NCI-H69 (cell line): ENCODE results near the gene ERN2.
"Not testable (repeated sequence)": the region's sequence is repeated elsewhere in the genome, so short reads cannot be mapped to it uniquely, and the experiment has no call there.

Experiments used
- DNase-seq: peaks from one replicate; lab custom pipeline; 2025; lab: John Stamatoyannopoulos, UW

Gene ERN2

GRCh38 chr16:23712976-23713375 lies at the start of gene ERN2:
TSS of gene ERN2 (minus strand) at chr16:23713222. CDS start at chr16:23713187, 35 bp downstream.
- DNase-seq: no peak

- DNase-seq: no peak
Measured at GRCh38 chr16:23757937-23758619, 45.1 kb upstream of the ERN2 start.

DNA sequence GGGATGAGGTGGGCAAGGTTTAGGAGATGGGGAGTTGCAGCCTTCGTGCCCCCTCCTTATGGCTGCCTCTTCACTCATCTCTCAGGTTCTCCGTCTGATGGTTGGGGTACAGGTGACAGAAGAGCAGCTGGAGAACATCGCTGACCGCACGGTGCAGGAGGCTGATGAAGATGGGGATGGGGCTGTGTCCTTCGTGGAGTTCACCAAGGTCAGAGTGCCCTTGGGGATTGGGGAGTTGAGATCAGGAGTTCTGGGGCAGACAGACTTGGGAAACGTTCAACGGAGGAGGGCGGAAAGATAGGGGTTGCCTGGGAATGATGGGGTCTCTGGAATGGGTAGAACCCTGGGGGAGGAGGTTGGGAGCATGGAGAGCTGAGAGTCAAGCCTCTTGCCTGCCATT lies 44.1 kb upstream of the ERN2 start:
- no peak for DNase-seq

DNA sequence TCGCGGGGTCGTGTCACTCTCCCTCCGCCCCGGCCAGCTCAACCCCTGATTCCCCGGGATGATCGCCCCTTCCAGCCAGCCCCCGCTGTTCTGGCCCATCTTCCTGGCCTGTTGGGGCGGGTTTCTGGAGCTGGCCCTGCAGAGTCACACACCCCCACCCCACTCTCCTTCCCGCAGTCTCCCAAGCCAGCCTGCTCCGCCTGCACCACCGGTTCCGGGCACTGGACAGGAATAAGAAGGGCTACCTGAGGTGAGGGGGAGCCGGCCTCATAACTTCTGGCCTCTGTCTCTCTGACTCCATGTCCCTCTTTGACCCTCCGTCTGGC lies 42.4 kb upstream of the ERN2 start:
- no peak for DNase-seq

GRCh38 chr16:23754594-23755483 lies 41.8 kb upstream of the ERN2 start, which contains the start of gene CHP2:
TSS of gene CHP2 (plus strand) at chr16:23755026. CDS start at chr16:23755050, 24 bp downstream.
- peak; percentile 80 for DNase-seq

DNA sequence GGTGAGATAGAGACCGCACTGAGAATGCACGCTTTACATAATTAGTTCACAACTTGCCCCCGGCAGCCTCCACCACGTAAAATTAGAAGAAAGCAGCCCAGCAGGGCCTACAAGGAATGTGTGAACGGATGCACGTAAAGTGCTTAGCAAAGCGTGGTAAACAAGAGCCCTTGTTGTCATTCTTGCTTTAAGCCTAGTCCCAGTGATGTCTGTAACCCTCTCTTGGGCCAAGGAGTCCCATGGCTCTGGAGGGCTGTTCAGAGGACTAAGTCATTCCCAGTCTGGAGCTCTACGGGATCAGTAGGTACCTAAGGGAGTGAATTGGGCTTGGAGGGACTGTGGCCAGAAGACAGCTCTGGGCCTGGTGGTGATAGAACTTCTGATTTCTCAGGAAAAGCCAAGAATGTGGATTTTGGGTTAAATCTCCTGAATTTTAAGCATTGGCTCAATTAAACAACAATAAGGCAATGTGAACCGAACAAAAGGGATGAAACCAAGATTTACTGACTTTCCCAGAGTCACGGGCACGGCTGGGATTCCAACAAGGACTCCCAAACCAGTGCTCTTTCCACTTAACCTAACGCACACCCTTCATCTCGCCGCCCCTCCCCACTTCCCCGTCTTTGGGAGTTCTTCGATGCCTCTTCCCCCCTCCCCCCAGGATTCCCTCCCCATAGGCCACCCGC lies 41.0 kb upstream of the ERN2 start:
- no peak for DNase-seq

DNA sequence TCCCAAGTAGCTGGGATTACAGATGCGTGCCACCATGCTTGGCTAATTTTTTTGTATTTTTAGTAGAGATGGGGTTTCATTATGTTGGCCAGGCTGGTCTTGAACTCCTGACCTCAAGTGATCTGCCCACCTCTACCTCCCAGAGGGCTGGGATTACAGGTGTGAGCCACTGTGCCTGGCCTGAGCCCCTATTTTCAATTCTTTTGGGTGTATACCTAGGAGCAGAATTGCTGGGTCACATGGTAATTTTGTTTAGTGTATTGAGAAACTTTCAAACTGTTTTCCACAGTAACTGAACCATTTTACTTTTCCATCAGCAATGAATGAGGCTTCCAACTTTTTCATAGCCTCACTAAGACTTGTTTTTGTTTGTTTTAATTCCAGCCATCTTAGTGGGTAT lies 38.0 kb upstream of the ERN2 start:
- DNase-seq: not testable (repeated sequence)

DNA sequence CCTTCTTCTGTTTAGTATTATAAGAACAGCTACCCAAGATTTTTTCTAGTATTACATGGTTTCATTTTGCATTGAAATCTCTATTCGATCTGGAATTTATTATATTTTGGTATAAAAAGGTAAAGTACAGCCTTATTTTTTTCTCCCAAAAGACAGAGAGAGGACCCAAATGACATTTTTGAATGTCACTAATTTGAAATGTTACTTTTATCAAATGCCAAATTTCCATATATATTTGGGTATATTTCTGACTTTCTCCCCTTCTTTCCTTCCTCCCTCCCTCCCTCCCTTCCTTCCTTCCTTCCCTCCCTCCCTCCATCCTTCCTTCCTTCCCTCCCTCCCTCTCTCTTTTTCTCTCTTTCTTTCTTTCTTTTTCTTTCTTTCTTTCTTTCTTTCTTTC lies 35.6 kb upstream of the ERN2 start:
- no peak for DNase-seq

DNA sequence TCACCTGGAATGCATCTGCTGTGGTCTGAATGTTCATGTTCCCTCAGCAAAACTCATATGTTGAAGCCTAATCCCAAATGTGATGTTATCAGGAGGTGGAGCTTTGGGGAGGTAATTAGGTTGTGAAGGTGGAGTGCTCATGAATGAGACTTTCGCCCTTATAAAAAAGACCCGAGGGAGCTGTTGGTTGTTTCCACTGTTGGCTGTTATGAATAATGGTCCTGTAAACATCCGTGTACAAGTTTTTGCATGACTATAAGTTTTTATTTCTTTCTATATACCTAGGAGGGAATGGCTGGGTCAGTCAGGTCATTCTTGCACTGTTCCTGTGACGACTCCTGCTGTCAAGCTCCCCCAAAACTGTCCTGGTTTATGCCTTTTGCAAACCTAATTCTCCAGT lies 32.2 kb upstream of the ERN2 start:
- no peak for DNase-seq

DNA sequence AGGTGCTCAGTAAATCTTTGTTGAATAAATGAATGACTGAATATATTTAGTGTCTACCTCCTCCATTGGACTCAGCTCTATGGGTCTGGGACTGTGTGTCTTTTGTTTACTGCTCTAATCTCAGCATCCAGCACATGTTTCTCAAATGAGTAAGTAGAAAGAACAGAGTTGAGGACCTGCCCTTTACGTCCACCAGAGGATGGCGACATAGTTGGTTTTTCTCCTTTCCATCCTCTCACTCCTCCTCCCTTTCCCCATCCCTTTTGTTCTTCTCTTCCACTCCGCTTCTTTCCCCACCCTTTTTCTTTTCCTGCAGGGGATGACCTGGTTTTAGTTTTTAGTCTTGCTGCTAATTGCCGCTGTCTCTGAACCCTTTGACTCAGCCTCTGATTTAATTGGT lies 29.7 kb upstream of the ERN2 start:
- peak; percentile 32 for DNase-seq

DNA sequence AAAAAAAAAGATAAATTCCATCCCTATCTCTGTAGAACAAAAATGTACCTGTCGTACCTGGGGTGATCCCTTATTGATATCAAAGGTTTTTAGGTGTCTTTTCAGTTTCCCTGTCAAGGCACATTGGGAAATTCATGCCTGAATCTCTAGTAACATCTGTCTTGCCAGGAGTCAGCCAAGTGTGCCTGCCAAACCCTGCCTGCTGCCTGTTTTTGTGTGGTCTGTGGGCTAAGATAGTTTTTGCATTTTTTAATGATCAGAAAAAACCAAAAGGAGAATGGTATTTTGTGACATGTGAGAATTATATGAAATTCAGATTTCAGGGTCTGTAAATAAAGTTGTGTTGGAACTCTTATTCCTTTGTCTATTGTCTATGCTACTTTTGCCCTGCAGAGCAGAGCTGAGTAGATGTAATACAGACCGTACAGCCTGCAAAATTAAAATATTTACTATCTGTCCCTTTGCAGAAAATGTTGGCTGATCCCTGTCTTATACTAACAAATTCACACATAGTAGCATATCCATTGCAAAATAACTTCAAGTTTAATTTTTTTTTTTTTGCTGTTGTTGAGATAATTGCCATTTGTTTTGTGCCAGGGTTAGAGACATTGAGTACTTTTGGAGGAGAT lies 28.8 kb upstream of the ERN2 start:
- no peak for DNase-seq

- no peak for DNase-seq
Measured at GRCh38 chr16:23739516-23739915, 26.5 kb upstream of the ERN2 start.

DNA sequence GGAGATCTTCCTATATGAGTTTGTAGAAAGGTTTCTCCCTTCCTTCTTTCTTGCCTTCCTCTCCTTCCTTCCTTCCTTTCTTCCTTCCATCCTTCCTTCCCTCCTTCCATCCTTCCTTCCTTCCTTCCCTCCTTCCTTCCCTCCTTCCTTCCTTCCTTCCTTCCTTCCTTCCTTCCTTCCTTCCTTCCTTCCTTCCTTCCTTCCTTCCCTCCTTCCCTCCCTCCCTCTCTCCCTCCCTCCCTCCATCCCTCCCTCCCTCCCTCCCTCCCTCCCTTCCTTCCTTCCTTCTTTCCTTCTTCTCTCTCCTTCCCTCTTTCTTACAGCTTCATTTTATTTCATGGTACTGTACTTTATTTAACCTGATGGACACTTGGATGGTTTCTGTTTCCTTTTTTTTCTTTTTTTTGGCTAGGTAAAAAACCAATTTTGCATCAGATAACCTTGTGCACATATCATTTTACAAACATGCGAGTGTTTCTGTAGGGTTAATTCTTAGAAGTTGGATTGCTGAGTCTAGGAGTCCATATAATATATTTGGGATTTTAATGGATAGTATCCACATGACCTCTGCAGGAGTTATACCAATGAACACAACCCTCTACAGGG lies 24.5 kb upstream of the ERN2 start:
- not testable (repeated sequence) for DNase-seq

- no peak for DNase-seq
Measured at GRCh38 chr16:23734176-23734893, 21.3 kb upstream of the ERN2 start.

- DNase-seq: peak; percentile 34
Measured at GRCh38 chr16:23729503-23730424, 16.7 kb upstream of the ERN2 start.

GRCh38 chr16:23728112-23728477 lies 15.1 kb upstream of the ERN2 start:
- DNase-seq: no peak

DNA sequence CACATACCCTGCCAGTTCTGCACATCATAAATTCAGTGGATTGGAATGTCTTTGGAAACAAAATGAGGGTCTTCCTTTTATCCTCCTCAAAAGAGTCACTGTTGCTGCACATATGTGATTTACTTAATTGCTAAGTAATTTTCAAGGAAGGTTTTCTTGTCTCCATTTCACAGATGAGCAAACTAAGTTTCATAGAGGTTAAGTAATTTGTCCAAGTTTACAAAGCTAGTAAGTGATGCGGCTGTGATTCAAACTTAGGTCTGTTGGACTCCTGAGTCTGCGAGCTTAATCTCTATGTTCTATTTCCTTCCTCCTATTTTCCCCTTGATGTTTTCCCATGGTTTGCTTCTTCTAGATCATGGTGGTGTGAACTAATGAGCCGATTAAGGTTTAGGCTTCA lies 13.7 kb upstream of the ERN2 start:
- DNase-seq: no peak

DNA sequence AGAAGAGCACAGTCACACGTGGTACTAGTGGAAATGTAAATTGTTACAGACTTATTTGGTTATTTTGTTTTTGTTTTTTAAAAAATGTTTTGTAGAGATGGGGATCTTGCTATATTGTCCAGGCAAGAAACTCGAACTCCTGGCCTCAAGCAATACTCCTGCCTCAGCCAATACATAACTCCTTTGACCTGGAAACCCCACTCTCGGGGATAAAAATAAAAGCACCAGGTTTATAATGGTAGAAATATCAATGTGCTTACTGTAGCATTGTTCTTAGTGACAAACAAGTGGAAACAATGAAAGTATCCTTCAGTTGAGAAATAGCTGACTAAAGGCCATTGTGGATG lies 11.7 kb upstream of the ERN2 start:
- DNase-seq: no peak

GRCh38 chr16:23724096-23724784 lies 11.2 kb upstream of the ERN2 start:
- DNase-seq: no peak
